ENCODE data around the gene LPP.

The LPP gene

DNA sequence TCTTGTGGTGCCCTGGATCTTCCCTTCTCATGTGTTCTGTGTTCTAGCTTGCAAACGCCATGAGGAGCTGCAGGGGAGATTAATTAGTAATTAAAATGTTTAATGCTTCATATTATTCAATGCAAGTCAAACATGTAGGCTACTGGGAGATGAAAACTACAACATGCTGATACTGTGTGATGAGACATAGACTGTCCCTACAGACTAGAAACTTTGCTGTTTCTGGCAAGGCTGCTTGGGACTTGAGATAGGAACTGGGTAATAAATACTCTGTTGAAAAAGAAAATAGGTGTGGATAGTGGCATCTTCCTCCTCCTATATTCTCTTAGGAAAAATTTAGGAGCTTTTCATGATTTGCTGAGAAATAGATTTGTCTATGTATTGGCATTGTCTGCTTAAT is 379.2 kb downstream of the LPP start:
- DNase-seq (no peak), ATAC-seq (ENCODE audit: insufficient read depth, low read depth) (no peak)
- Histone ChIP-seq H3K9ac (ENCODE audit: low read depth, low read length) (no peak overlapping the region), H3K27ac (ENCODE audit: low read length) (no peak overlapping the region), H3K36me3 (ENCODE audit: insufficient read depth, low read length) (peaks cover 3% of the 10 kb centered on the region; the same call in 1 of the 2 replicates), H3K79me2 (ENCODE audit: insufficient read depth, low read length) (no peaks in the 10 kb centered on the region), H3K4me2 (ENCODE audit: insufficient read depth, low read length) (no peak overlapping the region), H2AFZ (ENCODE audit: low read depth, low read length) (no peak overlapping the region), H3K9me3 (ENCODE audit: insufficient read depth, low read length, severe bottlenecking) (no peaks in the 10 kb centered on the region), H4K20me1 (ENCODE audit: insufficient read depth, low read length) (no peaks in the 10 kb centered on the region), H3K4me1 (ENCODE audit: insufficient read depth, low read length) (no peaks in the 10 kb centered on the region), H3K4me3 (ENCODE audit: low read depth in 1 of 2, low read length in 2 of 2) (no peak overlapping the region), H3K27me3 (ENCODE audit: insufficient read depth, low read length, poor library complexity) (no peaks in the 10 kb centered on the region)
- no peak for TF ChIP-seq CTCF (IDR thresholded peaks at IDR 0.05; ENCODE audit: borderline replicate concordance, extremely low read depth, low read length, poor library complexity, severe bottlenecking)
- TF ChIP-seq EZH2 (IDR thresholded peaks at IDR 0.05; ENCODE audit: borderline replicate concordance, low read depth, low read length, severe bottlenecking): no peak

DNA sequence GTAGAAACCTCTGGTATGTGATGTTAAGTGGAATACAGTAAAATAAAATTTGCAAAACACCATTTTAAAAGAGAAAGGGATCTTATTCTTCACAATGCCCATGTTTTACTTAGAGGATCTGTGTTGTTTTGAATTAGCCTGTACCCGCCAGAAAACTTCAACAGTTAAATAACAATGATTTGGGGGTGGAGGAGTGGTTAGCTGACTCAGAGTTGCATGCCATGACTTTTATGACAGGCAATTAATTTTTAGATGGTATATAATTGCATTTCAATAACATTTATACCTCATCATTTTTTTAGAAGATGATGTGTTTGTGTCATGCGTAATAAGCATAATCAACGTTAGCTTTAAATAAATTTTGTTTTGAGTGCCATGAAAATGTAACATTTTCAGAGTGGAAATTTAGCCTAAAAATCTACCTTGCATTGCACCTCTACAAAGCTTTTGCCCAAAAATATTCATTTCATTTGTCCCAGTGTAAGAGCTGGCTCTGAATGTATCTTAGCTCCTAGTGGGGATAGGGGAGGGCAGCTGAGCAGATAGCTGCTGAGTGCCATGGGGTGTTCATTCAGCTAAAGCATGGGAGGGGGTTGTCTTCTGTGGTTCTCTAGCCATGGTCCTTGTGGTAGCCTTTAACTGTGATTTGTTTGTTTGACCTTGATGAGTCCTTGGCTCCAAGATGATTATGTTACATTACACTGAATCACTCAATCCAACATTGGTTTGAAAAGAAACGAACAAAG is 379.8 kb downstream of the LPP start:
- Histone ChIP-seq H3K4me3 (ENCODE audit: low read depth in 1 of 2, low read length in 2 of 2) (no peak overlapping the region), H3K27me3 (ENCODE audit: insufficient read depth, low read length, poor library complexity) (no peaks in the 10 kb centered on the region), H3K4me1 (ENCODE audit: insufficient read depth, low read length) (no peaks in the 10 kb centered on the region), H3K4me2 (ENCODE audit: insufficient read depth, low read length) (no peak overlapping the region), H2AFZ (ENCODE audit: low read depth, low read length) (no peak overlapping the region), H3K9ac (ENCODE audit: low read depth, low read length) (no peak overlapping the region), H3K36me3 (ENCODE audit: insufficient read depth, low read length) (no peaks in the 10 kb centered on the region; the same call in 1 of the 2 replicates), H3K9me3 (ENCODE audit: insufficient read depth, low read length, severe bottlenecking) (no peaks in the 10 kb centered on the region), H3K79me2 (ENCODE audit: insufficient read depth, low read length) (no peaks in the 10 kb centered on the region), H3K27ac (ENCODE audit: low read length) (no peak overlapping the region), H4K20me1 (ENCODE audit: insufficient read depth, low read length) (no peaks in the 10 kb centered on the region)
- TF ChIP-seq EZH2 (IDR thresholded peaks at IDR 0.05; ENCODE audit: borderline replicate concordance, low read depth, low read length, severe bottlenecking): no peak
- no peak for TF ChIP-seq CTCF (IDR thresholded peaks at IDR 0.05; ENCODE audit: borderline replicate concordance, extremely low read depth, low read length, poor library complexity, severe bottlenecking)
- ATAC-seq (ENCODE audit: insufficient read depth, low read depth): no peak
- no peak for DNase-seq

DNA sequence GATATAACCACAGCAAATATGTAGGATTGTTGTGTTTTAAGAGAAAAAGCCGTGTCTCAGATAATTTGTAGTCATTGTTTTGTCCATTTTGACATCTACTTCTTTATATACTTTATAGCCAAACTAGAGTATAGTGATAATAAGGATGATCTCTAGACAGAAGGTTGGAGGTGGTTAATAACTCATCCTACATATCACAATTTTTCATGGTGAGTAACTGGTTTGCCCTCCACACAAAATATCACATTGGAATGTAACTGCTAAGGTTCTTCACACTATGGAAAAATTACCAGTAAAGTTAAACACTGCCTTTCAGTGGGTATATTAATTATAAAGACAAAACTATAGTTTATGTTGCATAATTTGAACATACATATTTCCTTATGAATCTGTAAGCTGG is 380.7 kb downstream of the LPP start:
- Histone ChIP-seq H2AFZ (ENCODE audit: low read depth, low read length) (no peak overlapping the region), H3K9me3 (ENCODE audit: insufficient read depth, low read length, severe bottlenecking) (no peaks in the 10 kb centered on the region), H3K4me2 (ENCODE audit: insufficient read depth, low read length) (no peak overlapping the region)

More for the DNA sequence above, 380.7 kb downstream of the LPP start:
- Histone ChIP-seq H3K4me1 (ENCODE audit: insufficient read depth, low read length) (no peaks in the 10 kb centered on the region), H4K20me1 (ENCODE audit: insufficient read depth, low read length) (no peaks in the 10 kb centered on the region), H3K27me3 (ENCODE audit: insufficient read depth, low read length, poor library complexity) (no peaks in the 10 kb centered on the region), H3K79me2 (ENCODE audit: insufficient read depth, low read length) (no peaks in the 10 kb centered on the region), H3K4me3 (ENCODE audit: low read depth in 1 of 2, low read length in 2 of 2) (no peak overlapping the region), H3K9ac (ENCODE audit: low read depth, low read length) (no peak overlapping the region), H3K36me3 (ENCODE audit: insufficient read depth, low read length) (no peaks in the 10 kb centered on the region; the same call in 1 of the 2 replicates), H3K27ac (ENCODE audit: low read length) (no peak overlapping the region)
- ATAC-seq (ENCODE audit: insufficient read depth, low read depth) (no peak), DNase-seq (no peak)
- TF ChIP-seq CTCF (IDR thresholded peaks at IDR 0.05; ENCODE audit: borderline replicate concordance, extremely low read depth, low read length, poor library complexity, severe bottlenecking): no peak
- no peak for TF ChIP-seq EZH2 (IDR thresholded peaks at IDR 0.05; ENCODE audit: borderline replicate concordance, low read depth, low read length, severe bottlenecking)

All from DND-41 (cell line).